Mammary epithelial cell (primary cell): Measurements from ENCODE around the gene SNX24.
"Not testable (repeated sequence)": the region's sequence is repeated elsewhere in the genome, so short reads cannot be mapped to it uniquely, and the experiment has no call there.

Experiments used
- EZH2 ChIP-seq: IDR thresholded peaks from 2 replicates; pipeline ENCODE4 v1.6.1; 2012; ENCODE audit warnings: low read length, inconsistent platforms, borderline replicate concordance
- TF ChIP-seq, protein P1 (sequence below), 2 donors: IDR thresholded peaks in 1 of 2; conservative IDR thresholded peaks in 1 of 2; 2 replicates each; pipeline ENCODE4 v1.5.1; 2011 to 2012; ENCODE audit warnings: inconsistent platforms in 2 of 2, low read length in 2 of 2, mild to moderate bottlenecking in 2 of 2, control low read depth in 1 of 2, low read depth in 1 of 2; ENCODE audit not compliant: insufficient read depth in 1 of 2; ENCODE audit errors: extremely low read depth in 1 of 2

DNA sequence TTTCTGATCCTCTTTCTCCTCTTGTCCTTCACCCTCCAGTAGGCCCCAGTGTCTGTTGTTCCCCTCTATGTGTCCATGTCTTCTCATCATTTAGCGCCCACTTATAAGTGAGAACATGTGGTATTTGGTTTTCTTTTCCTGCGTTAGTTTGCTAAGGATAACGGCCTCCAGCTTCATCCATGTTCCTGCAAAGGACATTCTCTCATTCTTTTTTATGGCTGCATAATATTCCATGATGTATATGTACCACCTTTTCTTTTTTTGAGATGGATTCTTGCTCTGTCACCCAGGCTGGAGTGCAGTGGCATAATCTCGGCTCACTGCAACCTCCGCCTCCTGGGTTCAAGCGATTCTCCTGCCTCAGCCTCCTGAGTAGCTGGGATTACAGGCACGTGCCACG is 12.1 kb downstream of the SNX24 start:
- not testable (repeated sequence) for TF ChIP-seq EZH2
- TF ChIP-seq, protein P1, sequence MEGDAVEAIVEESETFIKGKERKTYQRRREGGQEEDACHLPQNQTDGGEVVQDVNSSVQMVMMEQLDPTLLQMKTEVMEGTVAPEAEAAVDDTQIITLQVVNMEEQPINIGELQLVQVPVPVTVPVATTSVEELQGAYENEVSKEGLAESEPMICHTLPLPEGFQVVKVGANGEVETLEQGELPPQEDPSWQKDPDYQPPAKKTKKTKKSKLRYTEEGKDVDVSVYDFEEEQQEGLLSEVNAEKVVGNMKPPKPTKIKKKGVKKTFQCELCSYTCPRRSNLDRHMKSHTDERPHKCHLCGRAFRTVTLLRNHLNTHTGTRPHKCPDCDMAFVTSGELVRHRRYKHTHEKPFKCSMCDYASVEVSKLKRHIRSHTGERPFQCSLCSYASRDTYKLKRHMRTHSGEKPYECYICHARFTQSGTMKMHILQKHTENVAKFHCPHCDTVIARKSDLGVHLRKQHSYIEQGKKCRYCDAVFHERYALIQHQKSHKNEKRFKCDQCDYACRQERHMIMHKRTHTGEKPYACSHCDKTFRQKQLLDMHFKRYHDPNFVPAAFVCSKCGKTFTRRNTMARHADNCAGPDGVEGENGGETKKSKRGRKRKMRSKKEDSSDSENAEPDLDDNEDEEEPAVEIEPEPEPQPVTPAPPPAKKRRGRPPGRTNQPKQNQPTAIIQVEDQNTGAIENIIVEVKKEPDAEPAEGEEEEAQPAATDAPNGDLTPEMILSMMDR (conservative IDR thresholded peaks at IDR 0.05 in 1 of 2, IDR thresholded peaks at IDR 0.05 in 1 of 2; ENCODE audit: extremely low read depth in 1 of 2, insufficient read depth in 1 of 2, low read depth in 1 of 2, low read length in 2 of 2), result not testable (repeated sequence)
